WTC11 (cell line): Measurements from ENCODE around the gene DNAAF5. TPM values are rescaled to one million over a fixed set of nuclear protein-coding genes. Genes with fewer than 3 reads are reported as not detected.

Source experiments
- ATAC-seq: fragments of 200-7000 bp; cut with Tn5 transposase; 2 replicates; pipeline ENCODE4 v1.10.0; 2021; ENCODE audit warnings: mild to moderate bottlenecking, moderate library complexity
- CTCF ChIA-PET: fragments of 300-600 bp; sonication (Branson Sonifier 250); formaldehyde crosslinking; loops from one replicate; lab custom pipeline; 2021; ENCODE audit warnings: antibody characterized with exemption; lab: Charles Lee
- POLR2A ChIA-PET: fragments of 350-600 bp; sonication (Branson Sonifier 250); formaldehyde crosslinking; loops from one replicate; lab custom pipeline; 2021; ENCODE audit warnings: antibody characterized with exemption; lab: Charles Lee
- DNase-seq: peaks from one replicate; pipeline ENCODE4 v3.0.0; 2021; ENCODE audit warnings: low spot score
- H3K27ac Mint-ChIP-seq: 2 replicates; pipeline ENCODE4 v1.8.0; 2021; ENCODE audit warnings: mixed read lengths
- H3K27me3 Mint-ChIP-seq: 2 replicates; pipeline ENCODE4 v1.8.0; 2021; ENCODE audit warnings: low read depth, mild to moderate bottlenecking, moderate library complexity, mixed read lengths
- H3K36me3 Mint-ChIP-seq: 2 replicates; pipeline ENCODE4 v1.8.0; 2021; ENCODE audit warnings: mixed read lengths
- H3K4me1 Mint-ChIP-seq: 2 replicates; pipeline ENCODE4 v1.8.0; 2022; ENCODE audit warnings: mixed read lengths
- H3K4me3 Mint-ChIP-seq: 2 replicates; pipeline ENCODE4 v1.8.0; 2021; ENCODE audit warnings: mild to moderate bottlenecking, moderate library complexity, mixed read lengths
- H3K9me3 Mint-ChIP-seq: 2 replicates; pipeline ENCODE4 v1.8.0; 2021; ENCODE audit warnings: mixed read lengths
- ATF1 ChIP-seq: sonication (generic); formaldehyde crosslinking; IDR thresholded peaks from 2 replicates; pipeline ENCODE4 v1.8.1; 2023; ENCODE audit warnings: mild to moderate bottlenecking, moderate library complexity, missing genetic modification reagents
- ELF4 ChIP-seq: sonication (generic); formaldehyde crosslinking; IDR thresholded peaks from 2 replicates; pipeline ENCODE4 v1.8.1; 2022; ENCODE audit warnings: low read depth, mild to moderate bottlenecking, moderate library complexity, missing genetic modification reagents
- NFE2L1 ChIP-seq: sonication (generic); formaldehyde crosslinking; IDR thresholded peaks from 2 replicates; pipeline ENCODE4 v1.8.1; 2023; ENCODE audit warnings: missing genetic modification reagents
- OVOL2 ChIP-seq: fragments of 250-450 bp; sonication (Bioruptor Pico); IDR thresholded peaks from 2 replicates; pipeline ENCODE4 v1.9.0; 2021; ENCODE audit warnings: mild to moderate bottlenecking, borderline replicate concordance
- TCF7 ChIP-seq: sonication (generic); formaldehyde crosslinking; IDR thresholded peaks from 2 replicates; pipeline ENCODE4 v1.8.0; 2022; ENCODE audit warnings: mild to moderate bottlenecking, low read depth, missing genetic modification reagents, moderate library complexity
- TEAD4 ChIP-seq: sonication (generic); formaldehyde crosslinking; IDR thresholded peaks from 2 replicates; pipeline ENCODE4 v1.8.0; 2022; ENCODE audit warnings: mild to moderate bottlenecking, missing genetic modification reagents
- ZNF232 ChIP-seq: sonication (generic); formaldehyde crosslinking; IDR thresholded peaks from 2 replicates; pipeline ENCODE4 v1.8.0; 2022; ENCODE audit warnings: mild to moderate bottlenecking, missing genetic modification reagents
- ZNF416 ChIP-seq: fragments of 250-450 bp; sonication (Bioruptor Pico); IDR thresholded peaks from 2 replicates; pipeline ENCODE4 v1.9.0; 2021; ENCODE audit warnings: mild to moderate bottlenecking, inconsistent platforms
- total RNA-seq: library from RNA; stranded (reverse); gene quantifications from 3 replicates; pipeline ENCODE4 v1.2.3, GENCODE V29; 2021
- TF ChIP-seq, protein P1 (sequence below): sonication (generic); formaldehyde crosslinking; IDR thresholded peaks from 2 replicates; pipeline ENCODE4 v1.8.0; 2022; ENCODE audit warnings: mild to moderate bottlenecking, missing genetic modification reagents
- TF ChIP-seq, protein P2 (sequence below): sonication (generic); formaldehyde crosslinking; IDR thresholded peaks from 2 replicates; pipeline ENCODE4 v1.8.0; 2022; ENCODE audit warnings: mild to moderate bottlenecking, missing genetic modification reagents
- TF ChIP-seq, protein P3 (sequence below): sonication (generic); formaldehyde crosslinking; IDR thresholded peaks from 2 replicates; pipeline ENCODE4 v1.8.0; 2022; ENCODE audit warnings: missing genetic modification reagents
- TF ChIP-seq, protein P4 (sequence below): sonication (generic); formaldehyde crosslinking; IDR thresholded peaks from 2 replicates; pipeline ENCODE4 v1.8.1; 2022; ENCODE audit warnings: low read depth, missing genetic modification reagents, borderline replicate concordance
- TF ChIP-seq, protein P5 (sequence below): sonication (generic); formaldehyde crosslinking; IDR thresholded peaks from 2 replicates; pipeline ENCODE4 v1.8.1; 2023; ENCODE audit warnings: mild to moderate bottlenecking, moderate library complexity, missing genetic modification reagents
- TF ChIP-seq, protein P6 (sequence below): fragments of 250-450 bp; sonication (Bioruptor Pico); IDR thresholded peaks from 2 replicates; pipeline ENCODE4 v1.8.0; 2021; ENCODE audit warnings: mild to moderate bottlenecking

DNAAF5 gene
- total RNA-seq, 1 experiment from 2014 or later, result 62.2 TPM

DNA sequence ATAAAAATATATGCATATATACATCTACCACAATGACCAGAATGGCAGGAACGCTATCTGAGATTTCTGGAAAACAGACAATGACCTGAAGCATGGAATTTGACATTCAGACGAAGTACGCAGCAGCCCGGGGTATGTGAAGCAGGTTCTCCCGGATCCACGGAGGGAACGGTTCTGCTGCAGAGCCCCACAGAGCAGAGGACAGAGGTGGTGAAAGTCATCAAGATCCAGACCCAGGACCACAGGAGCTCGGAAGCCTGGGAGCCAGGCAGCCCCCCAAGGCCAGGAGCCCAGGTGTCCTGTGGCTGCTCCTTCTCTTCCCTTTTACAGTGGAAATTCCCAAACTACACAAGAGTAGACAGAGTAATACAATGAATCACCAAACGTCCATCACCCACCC lies 42.1 kb upstream of the DNAAF5 start (continued):
- TF ChIP-seq, protein P1, sequence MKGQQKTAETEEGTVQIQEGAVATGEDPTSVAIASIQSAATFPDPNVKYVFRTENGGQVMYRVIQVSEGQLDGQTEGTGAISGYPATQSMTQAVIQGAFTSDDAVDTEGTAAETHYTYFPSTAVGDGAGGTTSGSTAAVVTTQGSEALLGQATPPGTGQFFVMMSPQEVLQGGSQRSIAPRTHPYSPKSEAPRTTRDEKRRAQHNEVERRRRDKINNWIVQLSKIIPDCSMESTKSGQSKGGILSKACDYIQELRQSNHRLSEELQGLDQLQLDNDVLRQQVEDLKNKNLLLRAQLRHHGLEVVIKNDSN (CRISPR knock-in tag), result no peak
- TF ChIP-seq, protein P2, sequence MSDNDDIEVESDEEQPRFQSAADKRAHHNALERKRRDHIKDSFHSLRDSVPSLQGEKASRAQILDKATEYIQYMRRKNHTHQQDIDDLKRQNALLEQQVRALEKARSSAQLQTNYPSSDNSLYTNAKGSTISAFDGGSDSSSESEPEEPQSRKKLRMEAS, result no peak
- TF ChIP-seq, protein P3, sequence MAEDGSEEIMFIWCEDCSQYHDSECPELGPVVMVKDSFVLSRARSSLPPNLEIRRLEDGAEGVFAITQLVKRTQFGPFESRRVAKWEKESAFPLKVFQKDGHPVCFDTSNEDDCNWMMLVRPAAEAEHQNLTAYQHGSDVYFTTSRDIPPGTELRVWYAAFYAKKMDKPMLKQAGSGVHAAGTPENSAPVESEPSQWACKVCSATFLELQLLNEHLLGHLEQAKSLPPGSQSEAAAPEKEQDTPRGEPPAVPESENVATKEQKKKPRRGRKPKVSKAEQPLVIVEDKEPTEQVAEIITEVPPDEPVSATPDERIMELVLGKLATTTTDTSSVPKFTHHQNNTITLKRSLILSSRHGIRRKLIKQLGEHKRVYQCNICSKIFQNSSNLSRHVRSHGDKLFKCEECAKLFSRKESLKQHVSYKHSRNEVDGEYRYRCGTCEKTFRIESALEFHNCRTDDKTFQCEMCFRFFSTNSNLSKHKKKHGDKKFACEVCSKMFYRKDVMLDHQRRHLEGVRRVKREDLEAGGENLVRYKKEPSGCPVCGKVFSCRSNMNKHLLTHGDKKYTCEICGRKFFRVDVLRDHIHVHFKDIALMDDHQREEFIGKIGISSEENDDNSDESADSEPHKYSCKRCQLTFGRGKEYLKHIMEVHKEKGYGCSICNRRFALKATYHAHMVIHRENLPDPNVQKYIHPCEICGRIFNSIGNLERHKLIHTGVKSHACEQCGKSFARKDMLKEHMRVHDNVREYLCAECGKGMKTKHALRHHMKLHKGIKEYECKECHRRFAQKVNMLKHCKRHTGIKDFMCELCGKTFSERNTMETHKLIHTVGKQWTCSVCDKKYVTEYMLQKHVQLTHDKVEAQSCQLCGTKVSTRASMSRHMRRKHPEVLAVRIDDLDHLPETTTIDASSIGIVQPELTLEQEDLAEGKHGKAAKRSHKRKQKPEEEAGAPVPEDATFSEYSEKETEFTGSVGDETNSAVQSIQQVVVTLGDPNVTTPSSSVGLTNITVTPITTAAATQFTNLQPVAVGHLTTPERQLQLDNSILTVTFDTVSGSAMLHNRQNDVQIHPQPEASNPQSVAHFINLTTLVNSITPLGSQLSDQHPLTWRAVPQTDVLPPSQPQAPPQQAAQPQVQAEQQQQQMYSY (CRISPR knock-in tag), result no peak
- no peak for TF ChIP-seq OVOL2
- TF ChIP-seq, protein P4, sequence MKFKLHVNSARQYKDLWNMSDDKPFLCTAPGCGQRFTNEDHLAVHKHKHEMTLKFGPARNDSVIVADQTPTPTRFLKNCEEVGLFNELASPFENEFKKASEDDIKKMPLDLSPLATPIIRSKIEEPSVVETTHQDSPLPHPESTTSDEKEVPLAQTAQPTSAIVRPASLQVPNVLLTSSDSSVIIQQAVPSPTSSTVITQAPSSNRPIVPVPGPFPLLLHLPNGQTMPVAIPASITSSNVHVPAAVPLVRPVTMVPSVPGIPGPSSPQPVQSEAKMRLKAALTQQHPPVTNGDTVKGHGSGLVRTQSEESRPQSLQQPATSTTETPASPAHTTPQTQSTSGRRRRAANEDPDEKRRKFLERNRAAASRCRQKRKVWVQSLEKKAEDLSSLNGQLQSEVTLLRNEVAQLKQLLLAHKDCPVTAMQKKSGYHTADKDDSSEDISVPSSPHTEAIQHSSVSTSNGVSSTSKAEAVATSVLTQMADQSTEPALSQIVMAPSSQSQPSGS (CRISPR knock-in tag), result no peak
- TF ChIP-seq, all 79 proteins: peak for 0

DNA sequence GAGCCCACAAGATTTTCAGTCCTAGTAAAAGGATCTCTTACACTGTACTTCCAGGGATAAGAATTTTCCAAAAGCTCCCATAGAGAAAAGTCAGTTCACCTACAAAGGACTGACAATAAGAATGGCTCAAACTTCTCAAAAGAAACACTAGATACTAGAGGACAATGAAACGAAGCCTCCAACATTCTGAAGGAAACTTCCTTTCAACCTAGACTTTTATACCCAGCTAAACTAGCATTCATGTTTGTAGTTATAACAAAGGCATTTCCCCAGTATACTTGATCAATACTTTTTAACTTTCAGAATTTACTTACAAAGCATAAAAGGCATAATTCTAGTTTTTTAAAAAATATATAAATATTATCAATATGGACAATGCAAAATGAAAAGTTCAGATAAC lies 41.0 kb upstream of the DNAAF5 start:
- H3K4me1 Mint-ChIP-seq, result no peaks in the 10 kb centered on the region
- CTCF ChIA-PET, result no interaction called here
- POLR2A ChIA-PET, result no interaction called here
- no peak overlapping the region for H3K4me3 Mint-ChIP-seq
- TF ChIP-seq TCF7 (CRISPR knock-in tag) (no peak), NFE2L1 (CRISPR knock-in tag) (no peak), TEAD4 (CRISPR knock-in tag) (no peak), ZNF232 (CRISPR knock-in tag) (no peak), ELF4 (CRISPR knock-in tag) (no peak), ATF1 (CRISPR knock-in tag) (no peak), ZNF416 (CRISPR knock-in tag) (no peak)
- TF ChIP-seq, protein P5, sequence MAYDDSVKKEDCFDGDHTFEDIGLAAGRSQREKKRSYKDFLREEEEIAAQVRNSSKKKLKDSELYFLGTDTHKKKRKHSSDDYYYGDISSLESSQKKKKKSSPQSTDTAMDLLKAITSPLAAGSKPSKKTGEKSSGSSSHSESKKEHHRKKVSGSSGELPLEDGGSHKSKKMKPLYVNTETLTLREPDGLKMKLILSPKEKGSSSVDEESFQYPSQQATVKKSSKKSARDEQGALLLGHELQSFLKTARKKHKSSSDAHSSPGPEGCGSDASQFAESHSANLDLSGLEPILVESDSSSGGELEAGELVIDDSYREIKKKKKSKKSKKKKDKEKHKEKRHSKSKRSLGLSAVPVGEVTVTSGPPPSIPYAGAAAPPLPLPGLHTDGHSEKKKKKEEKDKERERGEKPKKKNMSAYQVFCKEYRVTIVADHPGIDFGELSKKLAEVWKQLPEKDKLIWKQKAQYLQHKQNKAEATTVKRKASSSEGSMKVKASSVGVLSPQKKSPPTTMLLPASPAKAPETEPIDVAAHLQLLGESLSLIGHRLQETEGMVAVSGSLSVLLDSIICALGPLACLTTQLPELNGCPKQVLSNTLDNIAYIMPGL (CRISPR knock-in tag), result no peak
- TF ChIP-seq, protein P6, sequence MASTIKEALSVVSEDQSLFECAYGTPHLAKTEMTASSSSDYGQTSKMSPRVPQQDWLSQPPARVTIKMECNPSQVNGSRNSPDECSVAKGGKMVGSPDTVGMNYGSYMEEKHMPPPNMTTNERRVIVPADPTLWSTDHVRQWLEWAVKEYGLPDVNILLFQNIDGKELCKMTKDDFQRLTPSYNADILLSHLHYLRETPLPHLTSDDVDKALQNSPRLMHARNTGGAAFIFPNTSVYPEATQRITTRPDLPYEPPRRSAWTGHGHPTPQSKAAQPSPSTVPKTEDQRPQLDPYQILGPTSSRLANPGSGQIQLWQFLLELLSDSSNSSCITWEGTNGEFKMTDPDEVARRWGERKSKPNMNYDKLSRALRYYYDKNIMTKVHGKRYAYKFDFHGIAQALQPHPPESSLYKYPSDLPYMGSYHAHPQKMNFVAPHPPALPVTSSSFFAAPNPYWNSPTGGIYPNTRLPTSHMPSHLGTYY (CRISPR knock-in tag), result no peak
- no peak for ATAC-seq
- no peak for DNase-seq
- no peaks in the 10 kb centered on the region for H3K27me3 Mint-ChIP-seq
- H3K9me3 Mint-ChIP-seq, result peaks cover 46% of the 10 kb centered on the region
- no peak overlapping the region for H3K27ac Mint-ChIP-seq
- peaks cover 67% of the 10 kb centered on the region for H3K36me3 Mint-ChIP-seq
